Astrocyte of the cerebellum (primary cell): ENCODE results near the gene QRICH2.

Experiments used
- DNase-seq: peaks from one replicate; pipeline ENCODE4 v3.0.0-alpha.2; 2011; ENCODE audit warnings: low read depth
- H3K4me3 ChIP-seq: 2 replicates; pipeline ENCODE4 v1.5.1; 2011; ENCODE audit warnings: mild to moderate bottlenecking, low read depth, low read length, moderate library complexity
- in situ Hi-C: cut with HindIII; loops from 2 replicates; pipeline ENCODE4 v1.10.0; 2017; ENCODE audit warnings: low sequenced_read_pairs
- TF ChIP-seq, protein P1 (sequence below): IDR thresholded peaks from 2 replicates; pipeline ENCODE4 v1.5.1; 2012; ENCODE audit warnings: low read length, low read depth, moderate library complexity, mild to moderate bottlenecking; ENCODE audit errors: missing control alignments

QRICH2 gene

DNA sequence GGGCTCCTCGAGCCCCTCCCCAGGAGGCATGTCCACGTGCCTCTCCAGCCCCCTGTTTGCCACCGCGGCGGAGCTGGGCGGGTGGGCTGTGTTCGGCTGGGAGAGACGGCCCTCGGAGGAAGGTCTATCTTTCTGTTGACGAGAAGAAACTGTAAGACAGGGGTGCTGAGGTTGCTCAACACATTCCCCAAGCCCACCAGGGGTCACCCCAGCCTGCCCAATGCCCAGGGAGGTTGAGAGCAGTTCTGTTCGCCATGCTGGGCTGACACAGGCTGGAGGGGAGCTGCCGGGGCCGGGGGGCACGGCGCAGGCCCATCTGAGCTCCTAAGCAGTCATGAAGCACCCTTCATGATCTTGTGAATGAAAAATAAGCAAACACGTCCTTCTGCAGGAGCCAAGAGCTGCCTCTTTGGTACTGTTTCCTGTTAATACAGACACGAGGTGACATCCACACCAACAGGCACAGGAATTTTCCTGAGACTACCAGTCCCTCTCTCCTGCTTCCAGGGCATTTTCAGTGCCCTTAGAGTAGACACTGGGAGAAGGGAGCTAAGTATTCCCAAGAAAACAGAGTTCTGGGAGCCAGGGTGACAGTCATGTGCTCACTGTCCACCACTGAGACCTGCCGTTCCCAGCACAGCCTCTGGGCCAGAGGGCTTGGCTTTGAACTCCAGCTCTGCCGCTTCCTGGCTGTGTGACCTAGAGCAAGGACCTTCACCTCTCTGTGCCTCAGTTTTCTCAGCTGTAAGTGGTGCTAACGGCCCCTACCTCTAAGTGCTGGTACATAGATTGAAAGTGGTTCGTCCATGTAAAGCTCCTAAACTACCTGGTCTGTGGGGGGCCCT is 33.7 kb downstream of the QRICH2 start:
- in situ Hi-C loops = no loop called here

DNA sequence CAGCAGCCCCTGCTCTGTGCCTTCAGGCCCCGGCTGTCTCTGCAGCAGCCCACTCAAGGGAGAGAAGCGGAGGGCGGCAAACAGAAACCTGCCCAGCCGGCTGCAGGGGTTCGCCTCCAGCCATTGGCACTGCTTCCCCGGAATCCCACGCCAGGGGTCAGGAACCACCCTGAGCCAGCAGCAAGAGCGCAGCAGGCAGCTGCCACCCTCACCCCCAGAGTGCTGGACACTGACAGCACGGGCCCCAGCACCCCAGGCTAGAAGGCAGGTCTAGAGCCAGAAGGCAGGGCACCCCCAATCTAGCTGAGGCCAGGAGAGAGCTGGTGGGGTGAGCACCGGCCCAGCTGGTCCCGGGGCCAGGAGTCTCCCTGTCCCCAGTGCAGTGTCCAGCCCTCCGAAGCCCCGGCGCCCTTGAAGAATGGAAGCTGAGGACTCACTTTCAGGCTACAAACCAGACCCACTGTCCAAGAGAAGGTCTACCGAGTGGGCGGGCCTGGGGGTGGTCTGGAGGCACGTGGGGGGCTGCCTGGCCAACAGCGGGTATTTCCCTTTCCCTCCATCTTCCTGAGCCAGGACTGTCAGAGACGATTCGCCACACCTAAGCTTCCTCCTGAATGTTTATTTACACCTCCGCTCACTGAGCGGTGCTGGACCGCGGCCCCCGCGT is 34.5 kb downstream of the QRICH2 start:
- TF ChIP-seq, protein P1, sequence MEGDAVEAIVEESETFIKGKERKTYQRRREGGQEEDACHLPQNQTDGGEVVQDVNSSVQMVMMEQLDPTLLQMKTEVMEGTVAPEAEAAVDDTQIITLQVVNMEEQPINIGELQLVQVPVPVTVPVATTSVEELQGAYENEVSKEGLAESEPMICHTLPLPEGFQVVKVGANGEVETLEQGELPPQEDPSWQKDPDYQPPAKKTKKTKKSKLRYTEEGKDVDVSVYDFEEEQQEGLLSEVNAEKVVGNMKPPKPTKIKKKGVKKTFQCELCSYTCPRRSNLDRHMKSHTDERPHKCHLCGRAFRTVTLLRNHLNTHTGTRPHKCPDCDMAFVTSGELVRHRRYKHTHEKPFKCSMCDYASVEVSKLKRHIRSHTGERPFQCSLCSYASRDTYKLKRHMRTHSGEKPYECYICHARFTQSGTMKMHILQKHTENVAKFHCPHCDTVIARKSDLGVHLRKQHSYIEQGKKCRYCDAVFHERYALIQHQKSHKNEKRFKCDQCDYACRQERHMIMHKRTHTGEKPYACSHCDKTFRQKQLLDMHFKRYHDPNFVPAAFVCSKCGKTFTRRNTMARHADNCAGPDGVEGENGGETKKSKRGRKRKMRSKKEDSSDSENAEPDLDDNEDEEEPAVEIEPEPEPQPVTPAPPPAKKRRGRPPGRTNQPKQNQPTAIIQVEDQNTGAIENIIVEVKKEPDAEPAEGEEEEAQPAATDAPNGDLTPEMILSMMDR = no peak
- no peak overlapping the region for H3K4me3 ChIP-seq
- DNase-seq = no peak
- in situ Hi-C loops = no loop called here

More for the DNA sequence above, 33.7 kb downstream of the QRICH2 start:
- H3K4me3 ChIP-seq = no peak overlapping the region
- no peak for DNase-seq
- TF ChIP-seq, protein P1 = no peak

DNA sequence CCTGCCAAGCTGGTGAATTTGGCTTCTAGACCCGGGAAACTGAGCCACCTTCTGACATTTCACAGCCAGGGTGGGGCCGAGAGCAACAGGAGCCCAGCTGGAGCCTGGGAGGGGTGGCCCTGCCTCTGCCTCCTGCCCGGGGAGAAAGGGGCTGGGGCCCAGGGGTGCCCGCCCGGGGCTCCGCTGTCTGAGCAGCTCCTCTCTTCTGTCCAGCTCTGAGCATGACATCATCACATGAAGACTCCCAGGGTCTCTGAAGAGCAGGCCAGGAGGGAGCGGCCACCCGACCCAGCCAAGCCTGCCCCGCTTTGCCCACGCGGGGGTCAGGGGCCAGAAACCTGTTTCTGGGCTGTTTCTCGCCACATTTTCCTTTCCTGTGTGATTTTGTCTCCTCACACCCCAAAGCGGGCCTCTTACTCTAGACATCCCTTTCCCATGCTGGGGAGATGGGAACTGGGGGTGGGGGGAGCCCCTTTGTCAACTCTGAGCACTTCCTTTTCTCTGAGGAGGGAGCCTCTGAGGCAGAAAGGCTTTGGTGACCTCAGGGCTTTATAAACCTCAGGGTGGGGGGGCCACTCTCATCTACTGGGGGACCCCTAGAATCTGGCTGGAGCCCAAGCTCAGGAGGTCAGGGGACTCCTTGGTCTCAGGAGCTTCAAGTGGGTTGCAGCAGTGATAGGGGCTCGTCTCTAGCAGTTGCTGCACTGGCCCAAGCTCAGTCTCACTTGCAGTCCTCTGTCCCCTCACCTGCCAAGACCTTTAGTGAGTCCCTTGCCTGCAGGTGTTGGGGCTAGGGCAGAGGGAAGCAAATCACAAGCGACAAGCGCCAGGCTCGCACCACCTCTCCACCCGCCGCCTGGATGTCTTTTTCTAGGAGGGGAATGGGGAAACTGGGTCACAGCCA is 35.3 kb downstream of the QRICH2 start:
- in situ Hi-C loops = no loop called here
- TF ChIP-seq, protein P1 = no peak
- H3K4me3 ChIP-seq = no peak overlapping the region
- no peak for DNase-seq

DNA sequence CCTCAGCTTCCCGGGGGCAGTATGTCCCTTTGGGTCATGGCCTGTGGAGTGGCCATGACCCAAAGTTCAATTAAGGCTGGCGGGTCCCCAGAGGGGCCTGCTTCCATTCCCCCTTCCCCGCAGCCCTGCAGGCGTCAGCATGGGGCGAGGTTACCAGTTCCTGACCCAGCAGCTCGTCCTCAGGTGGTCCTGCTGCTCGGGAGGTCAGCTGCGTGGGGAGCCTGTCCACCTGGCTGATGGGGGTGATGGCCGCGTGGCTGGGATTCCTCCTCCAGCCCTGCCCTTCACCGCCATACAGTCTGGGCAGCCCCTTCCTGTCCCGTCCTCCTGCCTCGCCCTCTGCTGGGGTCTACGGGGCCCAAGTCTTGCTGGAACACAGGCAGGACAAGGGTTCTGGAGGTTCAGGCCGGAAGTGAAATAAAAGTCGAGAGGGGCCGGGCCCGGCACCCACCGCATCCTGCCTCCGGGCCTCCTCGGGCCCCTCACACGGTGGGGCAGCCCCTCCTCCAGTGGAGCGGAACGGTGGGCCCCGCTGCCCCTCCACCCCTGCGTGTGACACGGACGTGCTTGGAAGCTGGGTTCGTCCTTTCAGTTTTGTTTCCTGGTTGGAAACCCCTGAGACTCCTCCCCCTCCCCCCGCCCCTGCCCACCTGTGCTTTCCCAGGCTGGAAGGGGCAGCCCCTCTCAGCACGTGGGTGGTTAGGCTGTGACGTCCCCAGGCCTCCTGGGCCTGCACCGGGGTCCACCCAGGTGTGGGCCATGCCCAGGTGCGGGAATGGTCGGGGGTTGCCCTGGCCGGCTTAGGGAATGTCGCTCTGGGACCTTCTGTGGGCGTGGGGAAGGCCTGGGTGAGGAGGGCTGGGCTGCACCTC is 36.2 kb downstream of the QRICH2 start:
- DNase-seq = no peak
- no peak overlapping the region for H3K4me3 ChIP-seq
- TF ChIP-seq, protein P1 = no peak
- in situ Hi-C loops = no loop called here

DNA sequence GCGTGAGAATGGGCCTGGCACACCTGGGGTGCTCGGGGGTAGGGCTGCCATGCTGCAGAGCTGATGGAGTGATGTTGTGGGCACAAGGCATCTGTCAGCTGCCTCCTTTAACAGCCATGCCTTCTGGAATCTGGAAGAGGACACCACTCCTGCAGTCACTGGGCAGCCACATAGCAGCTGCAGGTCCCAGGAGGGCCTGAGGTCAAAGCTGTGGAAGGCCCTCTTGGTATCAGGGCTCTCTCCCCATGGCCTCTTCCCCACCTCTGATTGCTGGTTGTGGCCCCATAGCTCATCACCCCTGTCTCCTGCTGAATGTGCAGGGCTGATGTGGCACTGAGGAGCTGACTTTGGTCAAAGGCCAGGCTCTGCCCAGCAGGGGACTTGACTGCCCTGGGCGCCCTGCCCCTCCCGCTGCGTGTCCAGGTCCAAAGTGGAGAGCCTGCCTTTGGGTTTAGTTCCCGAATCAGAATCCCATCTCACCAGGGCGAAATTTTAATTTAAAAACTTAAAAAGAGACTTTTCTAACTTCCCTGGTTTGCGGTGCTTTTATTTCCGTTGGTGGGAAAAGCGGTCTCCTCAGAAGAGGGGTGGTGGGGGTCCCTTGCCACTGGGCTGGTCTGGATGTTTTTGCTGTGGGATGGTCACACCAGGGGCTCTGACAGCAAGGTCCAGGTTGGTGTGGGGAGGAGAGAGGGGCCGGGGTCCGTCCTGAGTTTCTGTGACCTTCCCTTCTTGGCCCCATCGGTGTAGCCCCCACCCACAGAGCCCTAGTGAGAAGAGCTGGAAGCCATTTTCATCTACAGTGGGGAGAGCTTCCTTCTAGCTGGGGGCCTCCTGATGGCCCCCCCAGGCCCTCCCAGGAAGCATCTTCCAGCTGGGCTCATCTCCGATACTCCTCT is 37.1 kb downstream of the QRICH2 start:
- DNase-seq = no peak
- in situ Hi-C loops = no loop called here
- TF ChIP-seq, protein P1 = no peak
- H3K4me3 ChIP-seq = no peak overlapping the region
